BLaER1 treated with 17β-estradiol and CSF1 and Interleukin-3, amounts not matched to agents 10 nM and 100 nM (cell line): ENCODE measurements around the gene THYN1.
A peak's percentile ranks its signal among the peaks of the same experiment; 100 is the strongest.

Experiments
- H3K27ac ChIP-seq, 11 experiments: shearing (Covaris generic); formaldehyde crosslinking; 2 replicates each; pipeline ENCODE4 v1.8.1; 2022
- H3K27me3 ChIP-seq, 11 experiments: shearing (Covaris generic); formaldehyde crosslinking; 2 replicates each; pipeline ENCODE4 v1.8.1; 2022
- H3K36me3 ChIP-seq, 11 experiments: shearing (Covaris generic); formaldehyde crosslinking; 2 replicates each; pipeline ENCODE4 v1.8.1; 2022
- H3K4me1 ChIP-seq, 10 experiments: shearing (Covaris generic); formaldehyde crosslinking; 2 replicates each; pipeline ENCODE4 v1.8.1; 2022
- H3K4me2 ChIP-seq, 11 experiments: shearing (Covaris generic); formaldehyde crosslinking; 2 replicates each; pipeline ENCODE4 v1.8.1; 2022
- H3K4me3 ChIP-seq, 10 experiments: shearing (Covaris generic); formaldehyde crosslinking; 2 replicates each; pipeline ENCODE4 v1.8.1; 2022
- H3K9ac ChIP-seq, 11 experiments: shearing (Covaris generic); formaldehyde crosslinking; 2 replicates each; pipeline ENCODE4 v1.8.1; 2022
- H3K9me3 ChIP-seq, 11 experiments: shearing (Covaris generic); formaldehyde crosslinking; replicated peaks in 1 of 11; 2 replicates each; pipeline ENCODE4 v1.8.1; 2022
- H4K20me1 ChIP-seq, 11 experiments: shearing (Covaris generic); formaldehyde crosslinking; 2 replicates each; pipeline ENCODE4 v1.8.1; 2022
- Cebpa-rat ChIP-seq, 11 experiments: shearing (Covaris generic); IDR thresholded peaks; 2 replicates each; pipeline ENCODE4 v1.8.1; 2022

The THYN1 gene

DNA sequence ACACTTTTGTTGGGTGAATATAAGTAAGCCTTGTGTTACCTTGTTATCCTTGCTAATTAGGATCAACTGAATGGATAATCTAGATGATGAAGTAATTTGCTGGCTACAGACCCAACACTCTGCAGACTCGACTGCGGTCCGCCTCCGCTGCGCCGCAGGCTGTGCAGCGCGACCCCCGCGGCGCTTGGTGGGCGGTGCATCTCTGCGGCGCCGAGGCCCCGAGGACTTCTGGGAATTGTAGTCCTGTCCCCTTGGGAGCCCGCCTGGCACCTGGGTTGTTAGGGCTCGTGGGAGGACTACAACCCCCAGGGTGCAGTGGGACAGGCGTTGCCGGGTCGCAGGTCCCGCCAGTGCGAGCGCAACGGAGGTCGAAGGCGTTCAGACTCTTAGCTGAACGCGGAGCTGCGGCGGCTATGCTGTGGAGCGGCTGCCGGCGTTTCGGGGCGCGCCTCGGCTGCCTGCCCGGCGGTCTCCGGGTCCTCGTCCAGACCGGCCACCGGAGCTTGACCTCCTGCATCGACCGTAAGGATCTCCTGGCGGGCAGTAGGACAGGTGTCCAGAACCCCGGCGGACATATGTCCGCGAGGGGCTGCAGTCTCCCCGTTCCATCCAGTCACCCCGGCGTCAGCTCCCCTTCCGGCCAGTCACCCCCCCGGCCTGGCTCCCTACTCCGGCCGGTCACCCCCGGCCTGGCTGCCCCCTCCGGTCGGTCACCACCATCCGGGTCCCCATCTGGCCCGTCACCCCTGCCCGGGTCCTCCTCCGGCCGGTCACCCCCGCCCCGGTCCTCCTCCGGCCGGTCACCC, at the start of gene THYN1, which contains the start of gene ACAD8:
Gene THYN1, minus strand, starts transcription at position 165 of the 806 bp plus-strand sequence. CDS start 470 bp downstream, outside the sequence.
Gene ACAD8, plus strand, starts transcription at position 381 of the 806 bp plus-strand sequence. Its CDS starts 33 bp downstream, at position 414.
- Histone ChIP-seq H3K4me2 (peak within 1 kb of the TSS; percentile 88 to 95 (median 91)), H3K4me3 (peak within 1 kb of the TSS; percentile 82 to 98 (median 92)), H3K9me3 (no peaks in the 10 kb centered on the region), H3K9ac (peak within 1 kb of the TSS; percentile 80 to 89 (median 87)), H3K27me3 (no peaks in the 10 kb centered on the region), H3K36me3 (peaks cover 27 to 50% (median 41%) of the 10 kb centered on the region in 11 experiments), H3K27ac (peak within 1 kb of the TSS in 10 of 11 experiments; percentile 58 to 80 (median 73); a peak in 21 of 22 replicates), H4K20me1 (peaks cover 0 to 13% (median 0%) of the 10 kb centered on the region in 11 experiments; a peak in 4 of 22 replicates), H3K4me1 (peaks cover 23 to 49% (median 27%) of the 10 kb centered on the region in 10 experiments)
- TF ChIP-seq Cebpa-rat (IDR thresholded peaks at IDR 0.05): no peak

DNA sequence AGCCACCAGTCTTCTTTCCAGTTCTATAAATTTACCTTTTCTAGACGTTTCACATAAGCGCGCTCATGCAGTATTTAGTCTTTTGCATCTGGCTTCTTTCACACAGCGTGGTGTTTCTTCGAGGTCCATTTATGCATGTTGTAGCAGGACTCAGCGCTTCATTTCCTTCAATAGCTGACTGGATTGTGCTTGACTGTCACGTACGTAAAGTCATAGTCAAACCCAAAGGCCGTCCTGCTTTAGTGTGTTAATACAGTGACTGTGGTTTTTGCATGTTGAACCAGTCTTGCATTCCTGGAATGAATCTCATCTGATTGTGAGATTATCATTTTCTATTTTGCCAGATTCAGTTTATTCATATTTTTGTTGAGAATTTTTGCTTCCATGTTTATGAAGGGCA, 41.5 kb upstream of the THYN1 start:
- Histone ChIP-seq H3K9me3 (no peaks in the 10 kb centered on the region), H3K9ac (no peak overlapping the region), H3K4me2 (no peak overlapping the region), H3K4me3 (no peak overlapping the region), H3K4me1 (peaks cover 0 to 15% (median 7%) of the 10 kb centered on the region in 10 experiments; a peak in 6 of 20 replicates), H3K27ac (no peak overlapping the region), H4K20me1 (no peaks in the 10 kb centered on the region), H3K36me3 (no peaks in the 10 kb centered on the region), H3K27me3 (no peaks in the 10 kb centered on the region)
- TF ChIP-seq Cebpa-rat (IDR thresholded peaks at IDR 0.05): no peak

DNA sequence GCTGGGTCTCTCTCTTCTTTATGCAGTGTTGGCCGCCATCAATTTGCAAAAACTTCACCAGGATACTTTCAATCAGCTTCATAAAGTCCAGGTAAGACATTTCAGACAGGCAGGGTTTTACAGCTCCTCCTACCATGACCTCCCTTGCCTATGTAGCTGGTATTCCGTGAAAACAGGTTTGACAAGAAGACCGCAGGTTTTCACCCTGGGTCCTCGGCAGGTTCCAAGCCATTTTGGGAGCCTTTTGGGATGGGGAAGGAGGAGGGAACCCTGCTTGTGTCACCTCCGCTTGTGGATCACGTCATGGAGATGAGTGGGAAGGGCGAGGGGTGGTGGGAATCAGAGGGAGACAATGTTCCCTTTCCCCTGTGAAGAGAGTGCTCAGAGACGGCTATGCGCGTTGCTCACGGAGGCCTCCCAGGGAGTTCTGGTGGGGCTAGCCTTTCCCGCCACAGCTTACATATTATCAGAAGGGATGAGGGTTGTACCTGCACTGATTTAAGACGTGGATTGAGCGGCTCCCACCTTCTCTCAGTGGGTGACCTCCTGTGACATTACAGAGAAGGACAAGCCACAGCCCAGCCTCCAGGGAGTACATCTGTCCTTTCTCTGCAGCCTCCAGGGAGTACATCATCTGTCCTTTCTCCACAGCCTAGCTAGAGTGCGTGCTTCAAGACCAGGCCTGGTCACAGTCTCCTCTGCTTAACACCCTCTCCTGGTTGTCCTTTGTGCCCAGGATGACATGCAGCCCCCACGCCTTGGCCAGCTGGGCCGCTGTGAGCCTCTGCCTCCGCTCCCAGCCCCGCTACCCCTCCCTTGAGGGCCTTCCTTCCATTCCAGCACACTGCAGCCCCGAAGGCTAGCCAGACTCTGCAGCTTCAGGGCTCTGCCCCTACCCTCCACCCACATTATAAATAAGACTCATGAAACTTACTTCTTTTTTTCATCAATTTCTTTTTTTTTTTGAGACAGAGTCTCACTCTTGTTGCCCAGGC, 40.3 kb upstream of the THYN1 start:
- no peaks in the 10 kb centered on the region for H3K9me3 ChIP-seq
- no peaks in the 10 kb centered on the region for H3K27me3 ChIP-seq
- H4K20me1 ChIP-seq: no peaks in the 10 kb centered on the region
- no peaks in the 10 kb centered on the region for H3K36me3 ChIP-seq
- H3K27ac ChIP-seq: no peak overlapping the region
- peaks cover 0 to 16% (median 7%) of the 10 kb centered on the region in 10 experiments; a peak in 6 of 20 replicates for H3K4me1 ChIP-seq
- H3K9ac ChIP-seq: no peak overlapping the region
- H3K4me3 ChIP-seq: no peak overlapping the region
- TF ChIP-seq Cebpa-rat (IDR thresholded peaks at IDR 0.05): no peak
- H3K4me2 ChIP-seq: no peak overlapping the region

DNA sequence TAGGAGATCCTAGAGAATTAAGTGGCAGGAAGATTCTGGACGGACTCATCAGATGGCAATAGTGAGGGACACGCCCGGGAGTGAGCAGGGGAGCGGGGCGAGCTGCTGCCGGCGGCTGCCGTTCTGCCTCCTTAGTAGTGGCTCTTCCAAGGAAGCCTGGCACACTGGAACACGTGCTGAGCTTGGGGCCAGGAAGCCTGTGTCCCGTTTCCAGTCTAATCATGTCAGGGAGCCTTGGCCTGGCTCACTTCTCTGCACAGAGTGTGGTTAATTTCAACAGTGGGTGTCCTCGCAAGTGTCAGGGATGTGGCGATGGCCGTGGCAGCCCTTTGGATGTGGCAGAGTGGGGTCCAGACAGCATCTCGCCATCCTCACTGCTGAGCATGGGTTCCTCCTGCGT, 39.5 kb upstream of the THYN1 start:
- peaks cover 0 to 16% (median 7%) of the 10 kb centered on the region in 10 experiments; a peak in 6 of 20 replicates for H3K4me1 ChIP-seq

DNA sequence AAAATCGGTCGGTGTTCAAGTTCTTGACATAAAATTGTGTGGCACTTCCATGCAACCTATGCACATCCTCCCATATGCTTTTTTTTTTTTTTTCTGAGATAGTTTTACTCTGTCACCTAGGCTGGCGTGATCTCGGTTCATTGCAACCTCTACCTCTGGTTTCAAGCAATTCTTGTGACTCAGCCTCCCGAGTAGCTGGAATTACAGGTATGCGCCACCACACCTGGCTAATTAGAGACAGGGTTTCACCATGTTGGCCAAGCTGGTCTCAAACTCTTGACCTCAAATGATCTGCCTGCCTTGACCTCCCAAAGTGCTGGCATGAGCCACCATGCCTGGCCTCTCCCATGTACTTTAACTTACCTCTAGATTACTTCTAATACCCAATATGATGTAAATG, 38.0 kb upstream of the THYN1 start:
- no peak for TF ChIP-seq Cebpa-rat (IDR thresholded peaks at IDR 0.05)
- H3K9ac ChIP-seq: no peak overlapping the region
- peaks cover 0 to 16% (median 7%) of the 10 kb centered on the region in 10 experiments; a peak in 6 of 20 replicates for H3K4me1 ChIP-seq
- H4K20me1 ChIP-seq: no peaks in the 10 kb centered on the region
- no peaks in the 10 kb centered on the region for H3K27me3 ChIP-seq
- no peak overlapping the region for H3K4me3 ChIP-seq
- no peak overlapping the region for H3K27ac ChIP-seq
- no peaks in the 10 kb centered on the region for H3K9me3 ChIP-seq
- H3K36me3 ChIP-seq: no peaks in the 10 kb centered on the region
- H3K4me2 ChIP-seq: peak overlapping the region in 3 of 11 experiments; percentile 7 to 35 (median 19); a peak in 2 of 22 replicates

More for the DNA sequence above, 39.5 kb upstream of the THYN1 start:
- Histone ChIP-seq H3K36me3 (no peaks in the 10 kb centered on the region), H3K27me3 (no peaks in the 10 kb centered on the region), H3K4me2 (no peak overlapping the region), H3K4me3 (no peak overlapping the region), H4K20me1 (no peaks in the 10 kb centered on the region), H3K27ac (no peak overlapping the region), H3K9me3 (no peaks in the 10 kb centered on the region), H3K9ac (no peak overlapping the region)
- TF ChIP-seq Cebpa-rat (IDR thresholded peaks at IDR 0.05): no peak

DNA sequence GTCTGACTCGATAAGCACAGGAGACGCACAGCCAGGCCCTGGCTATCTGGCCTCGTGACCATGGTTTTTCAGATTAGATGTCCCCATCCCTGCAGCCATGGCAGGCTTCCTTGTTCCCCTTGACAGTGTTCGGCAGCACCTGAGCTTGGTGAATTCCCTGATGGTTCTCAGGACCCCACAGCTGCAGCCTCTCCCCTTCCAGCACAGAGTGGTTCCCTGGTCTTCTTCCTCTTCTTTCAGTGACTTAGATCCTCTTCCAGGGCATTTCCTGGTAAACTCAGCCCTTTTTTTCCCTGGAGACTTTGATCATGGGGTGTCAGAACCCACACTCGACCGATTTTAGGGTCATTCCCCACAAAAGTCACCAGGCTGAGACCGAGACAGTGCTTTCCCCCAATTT, 37.5 kb upstream of the THYN1 start:
- Histone ChIP-seq H3K27me3 (no peaks in the 10 kb centered on the region), H3K4me1 (peaks cover 0 to 16% (median 7%) of the 10 kb centered on the region in 10 experiments; a peak in 6 of 20 replicates), H3K9ac (no peak overlapping the region), H3K9me3 (no peaks in the 10 kb centered on the region), H4K20me1 (no peaks in the 10 kb centered on the region), H3K4me2 (peak overlapping the region in 8 of 11 experiments; percentile 5 to 41 (median 30); a peak in 9 of 22 replicates), H3K4me3 (no peak overlapping the region), H3K27ac (no peak overlapping the region), H3K36me3 (no peaks in the 10 kb centered on the region)
- TF ChIP-seq Cebpa-rat (IDR thresholded peaks at IDR 0.05): no peak

DNA sequence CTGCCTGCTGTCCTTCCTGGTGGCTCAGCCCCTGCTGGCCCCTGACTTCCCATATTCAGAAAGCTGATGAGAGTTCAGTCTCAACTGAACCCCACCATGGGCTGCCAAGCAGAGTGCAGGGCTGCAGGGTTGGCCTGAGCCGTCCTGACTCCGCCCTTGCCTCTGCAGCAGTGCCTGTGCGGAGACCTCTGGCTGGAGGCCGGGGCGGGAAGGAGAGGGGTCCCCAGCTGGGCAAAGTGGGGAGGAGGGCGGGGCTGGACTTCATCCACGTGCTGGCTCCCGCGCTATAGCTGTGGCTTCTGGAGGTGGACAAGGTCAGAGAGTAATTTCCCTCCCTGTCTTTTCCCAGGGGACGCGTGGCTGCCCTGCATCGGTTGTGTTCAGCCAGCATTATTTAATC, 36.6 kb upstream of the THYN1 start:
- Histone ChIP-seq H4K20me1 (no peaks in the 10 kb centered on the region), H3K27ac (no peak overlapping the region), H3K4me2 (no peak overlapping the region), H3K9ac (no peak overlapping the region), H3K27me3 (no peaks in the 10 kb centered on the region), H3K4me1 (peaks cover 0 to 16% (median 7%) of the 10 kb centered on the region in 10 experiments; a peak in 6 of 20 replicates), H3K4me3 (no peak overlapping the region), H3K36me3 (no peaks in the 10 kb centered on the region), H3K9me3 (no peaks in the 10 kb centered on the region)
- TF ChIP-seq Cebpa-rat (IDR thresholded peaks at IDR 0.05): no peak

DNA sequence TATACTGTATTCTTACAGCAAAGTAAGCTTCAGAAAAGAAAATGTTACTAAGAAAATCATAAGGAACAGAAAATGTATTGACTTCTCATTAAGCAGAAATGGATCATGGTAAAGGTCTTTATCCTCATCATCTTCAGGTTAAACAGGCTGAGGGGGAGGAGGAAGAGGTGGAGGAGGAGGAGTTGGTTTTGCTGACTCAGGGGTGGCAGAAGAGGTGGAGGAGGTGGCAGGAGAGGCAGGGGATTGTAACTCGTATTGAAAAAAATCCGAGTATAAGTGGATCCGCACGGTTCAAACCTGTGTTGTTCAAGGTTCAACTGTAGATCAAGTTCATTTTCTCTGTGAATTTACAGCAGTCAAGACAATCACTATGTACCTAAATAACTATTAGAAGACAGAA, 36.0 kb upstream of the THYN1 start:
- no peaks in the 10 kb centered on the region for H3K36me3 ChIP-seq
- H3K9ac ChIP-seq: no peak overlapping the region
- H3K4me3 ChIP-seq: no peak overlapping the region
- H3K4me1 ChIP-seq: peaks cover 0 to 16% (median 7%) of the 10 kb centered on the region in 10 experiments; a peak in 6 of 20 replicates
- H4K20me1 ChIP-seq: no peaks in the 10 kb centered on the region
- H3K4me2 ChIP-seq: no peak overlapping the region
- H3K27me3 ChIP-seq: no peaks in the 10 kb centered on the region
- H3K9me3 ChIP-seq: no peaks in the 10 kb centered on the region
- H3K27ac ChIP-seq: no peak overlapping the region
- TF ChIP-seq Cebpa-rat (IDR thresholded peaks at IDR 0.05): no peak

DNA sequence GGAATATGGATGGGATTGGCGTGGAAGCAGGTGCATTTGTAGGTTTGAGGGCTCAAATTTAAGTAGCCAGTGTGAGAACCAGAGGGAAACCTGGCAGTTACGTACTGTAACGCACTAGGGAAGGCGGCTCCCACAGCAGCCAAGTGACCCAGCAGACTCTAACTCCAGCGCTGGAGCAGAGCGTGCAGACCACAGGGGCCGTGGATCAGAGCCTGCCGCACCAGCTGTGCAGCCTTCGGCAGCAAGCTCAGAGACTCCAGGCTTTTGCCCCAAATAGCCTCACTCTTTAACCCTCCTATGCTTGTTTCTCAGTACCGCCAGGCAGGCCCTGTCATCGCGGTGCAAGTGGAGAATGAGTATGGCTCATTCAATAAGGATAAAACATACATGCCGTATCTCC, 35.3 kb upstream of the THYN1 start:
- Histone ChIP-seq H3K9me3 (no peaks in the 10 kb centered on the region), H3K27ac (no peak overlapping the region), H3K9ac (no peak overlapping the region), H3K4me2 (no peak overlapping the region), H4K20me1 (no peaks in the 10 kb centered on the region), H3K36me3 (no peaks in the 10 kb centered on the region), H3K4me3 (no peak overlapping the region), H3K27me3 (no peaks in the 10 kb centered on the region), H3K4me1 (peaks cover 0 to 16% (median 7%) of the 10 kb centered on the region in 10 experiments; a peak in 6 of 20 replicates)
- TF ChIP-seq Cebpa-rat (IDR thresholded peaks at IDR 0.05): no peak
